Colonic mucosa (tissue), 4 donors: Measurements from ENCODE around the gene NPPA. TPM values are rescaled to one million over a fixed set of nuclear protein-coding genes. Genes with fewer than 3 reads are reported as not detected.

Experiments
- DNase-seq: peaks from one replicate; pipeline ENCODE4 v3.0.0-alpha.2; 2020
- H3K27ac ChIP-seq: fragments of 200-600 bp; one replicate; pipeline ENCODE4 v1.8.0; 2021
- H3K27me3 ChIP-seq: fragments of 200-600 bp; one replicate; pipeline ENCODE4 v1.8.0; 2021
- H3K36me3 ChIP-seq: fragments of 200-600 bp; one replicate; pipeline ENCODE4 v1.8.0; 2021
- H3K4me1 ChIP-seq: fragments of 200-600 bp; one replicate; pipeline ENCODE4 v1.8.0; 2021; ENCODE audit warnings: mild to moderate bottlenecking
- H3K4me3 ChIP-seq: fragments of 200-600 bp; one replicate; pipeline ENCODE4 v1.8.0; 2021
- H3K9ac ChIP-seq, 2 donors: one replicate each; pipeline ENCODE4 v1.7.0; 2013; ENCODE audit warnings: control low read depth in 2 of 2, low read depth in 2 of 2, low read length in 2 of 2
- H3K9me3 ChIP-seq: fragments of 200-600 bp; one replicate; pipeline ENCODE4 v1.8.0; 2021
- intact Hi-C: fragments of 100-400 bp; cut with DNase I; formaldehyde crosslinking; loops from one replicate; pipeline ENCODE4 v1.14.1; 2022
- total RNA-seq, 2 donors: library from RNA; stranded (reverse); fragmentation: NEBNext Ultra II Directional in 1 of 2; extraction: Animal tissue kit (Norgen Biotek cat#: 25700) in 1 of 2; gene quantifications; one replicate each; pipeline ENCODE4 v1.2.1, GENCODE V29; 2021
- TF ChIP-seq, protein P1 (sequence below): fragments of 200-600 bp; IDR thresholded peaks from one replicate; pipeline ENCODE4 v1.8.0; 2022; ENCODE audit warnings: antibody characterized with exemption, mild to moderate bottlenecking
- donor health status: healthy.
- donor health status: DM: no; HTN: no; CAD: no.
- donor health status: DM: no; HTN: no; CAD: no.

The NPPA gene
- total RNA-seq, 2 donors from 2014 or later = 3.1 TPM; not detected in 1

DNA sequence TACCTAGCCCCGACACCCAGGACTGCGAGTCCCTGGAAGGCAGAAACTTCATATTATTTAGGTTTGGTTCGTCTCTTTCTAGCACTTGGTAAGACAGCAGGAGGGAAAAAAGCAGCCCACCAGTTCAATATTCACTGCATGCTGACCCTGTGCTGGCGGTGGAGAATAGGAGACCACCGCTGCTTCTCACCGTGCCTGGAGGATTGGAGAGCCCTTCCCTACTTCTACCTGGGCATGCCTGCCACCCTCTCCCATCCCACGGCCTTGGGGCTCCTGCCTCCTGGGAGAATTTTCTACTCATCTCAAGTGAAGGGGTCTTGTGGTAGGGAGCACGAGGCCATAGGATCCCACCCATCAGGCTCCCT lies 47.2 kb downstream of the NPPA start:
- intact Hi-C loops = no loop called here
- Histone ChIP-seq H3K27me3 (no peaks in the 10 kb centered on the region), H3K9ac (no peak overlapping the region), H3K9me3 (no peaks in the 10 kb centered on the region), H3K4me3 (no peak overlapping the region), H3K36me3 (peaks cover 12% of the 10 kb centered on the region), H3K4me1 (peaks cover 14% of the 10 kb centered on the region), H3K27ac (no peak overlapping the region)
- TF ChIP-seq, protein P1, sequence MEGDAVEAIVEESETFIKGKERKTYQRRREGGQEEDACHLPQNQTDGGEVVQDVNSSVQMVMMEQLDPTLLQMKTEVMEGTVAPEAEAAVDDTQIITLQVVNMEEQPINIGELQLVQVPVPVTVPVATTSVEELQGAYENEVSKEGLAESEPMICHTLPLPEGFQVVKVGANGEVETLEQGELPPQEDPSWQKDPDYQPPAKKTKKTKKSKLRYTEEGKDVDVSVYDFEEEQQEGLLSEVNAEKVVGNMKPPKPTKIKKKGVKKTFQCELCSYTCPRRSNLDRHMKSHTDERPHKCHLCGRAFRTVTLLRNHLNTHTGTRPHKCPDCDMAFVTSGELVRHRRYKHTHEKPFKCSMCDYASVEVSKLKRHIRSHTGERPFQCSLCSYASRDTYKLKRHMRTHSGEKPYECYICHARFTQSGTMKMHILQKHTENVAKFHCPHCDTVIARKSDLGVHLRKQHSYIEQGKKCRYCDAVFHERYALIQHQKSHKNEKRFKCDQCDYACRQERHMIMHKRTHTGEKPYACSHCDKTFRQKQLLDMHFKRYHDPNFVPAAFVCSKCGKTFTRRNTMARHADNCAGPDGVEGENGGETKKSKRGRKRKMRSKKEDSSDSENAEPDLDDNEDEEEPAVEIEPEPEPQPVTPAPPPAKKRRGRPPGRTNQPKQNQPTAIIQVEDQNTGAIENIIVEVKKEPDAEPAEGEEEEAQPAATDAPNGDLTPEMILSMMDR = no peak
- DNase-seq = no peak

DNA sequence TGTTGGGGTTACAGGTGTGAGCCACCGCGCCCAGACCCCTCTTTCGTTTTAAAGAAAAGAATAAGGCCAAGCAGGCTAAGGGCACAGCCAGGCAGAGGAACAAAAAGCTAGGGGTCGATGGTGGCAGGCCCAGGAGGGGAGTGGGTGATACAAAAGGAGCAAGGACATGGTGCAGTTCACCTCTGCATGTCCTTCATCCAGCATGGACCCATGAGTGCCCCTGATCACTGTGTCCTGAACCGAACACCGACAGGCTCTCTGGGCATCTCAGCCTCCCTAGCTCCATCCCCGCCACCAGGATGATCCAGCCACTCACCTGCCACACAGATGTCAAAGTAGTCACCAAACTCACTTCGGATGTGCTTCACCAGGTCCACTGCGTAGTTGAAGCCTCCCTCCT lies 47.7 kb downstream of the NPPA start:
- Histone ChIP-seq H3K36me3 (peaks cover 12% of the 10 kb centered on the region), H3K27me3 (no peaks in the 10 kb centered on the region), H3K4me3 (no peak overlapping the region), H3K4me1 (peaks cover 14% of the 10 kb centered on the region), H3K27ac (no peak overlapping the region), H3K9me3 (no peaks in the 10 kb centered on the region), H3K9ac (no peak overlapping the region)
- DNase-seq = no peak
- intact Hi-C loops = no loop called here
- TF ChIP-seq, protein P1 = no peak

DNA sequence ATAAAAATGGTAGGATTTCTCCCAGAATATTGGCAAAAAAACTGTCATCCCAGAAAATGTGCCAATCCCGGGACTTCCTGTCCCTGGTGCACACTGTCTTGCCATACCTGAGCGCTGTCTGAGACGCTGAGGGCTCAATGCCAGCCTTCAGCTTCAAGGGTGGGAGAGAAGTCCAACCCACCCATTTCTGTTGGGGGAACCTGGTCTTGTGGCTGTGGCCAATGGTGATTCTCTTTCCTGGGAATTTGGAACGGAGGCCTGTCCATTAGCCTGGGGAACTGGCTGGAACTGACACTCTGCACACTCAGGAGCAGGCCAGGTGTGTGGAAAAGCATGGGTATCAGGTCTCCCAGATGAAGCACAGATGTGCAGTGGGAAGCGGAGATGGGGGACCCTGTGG lies 48.5 kb downstream of the NPPA start:
- intact Hi-C loops = no loop called here
- no peak for DNase-seq
- TF ChIP-seq, protein P1 = no peak

DNA sequence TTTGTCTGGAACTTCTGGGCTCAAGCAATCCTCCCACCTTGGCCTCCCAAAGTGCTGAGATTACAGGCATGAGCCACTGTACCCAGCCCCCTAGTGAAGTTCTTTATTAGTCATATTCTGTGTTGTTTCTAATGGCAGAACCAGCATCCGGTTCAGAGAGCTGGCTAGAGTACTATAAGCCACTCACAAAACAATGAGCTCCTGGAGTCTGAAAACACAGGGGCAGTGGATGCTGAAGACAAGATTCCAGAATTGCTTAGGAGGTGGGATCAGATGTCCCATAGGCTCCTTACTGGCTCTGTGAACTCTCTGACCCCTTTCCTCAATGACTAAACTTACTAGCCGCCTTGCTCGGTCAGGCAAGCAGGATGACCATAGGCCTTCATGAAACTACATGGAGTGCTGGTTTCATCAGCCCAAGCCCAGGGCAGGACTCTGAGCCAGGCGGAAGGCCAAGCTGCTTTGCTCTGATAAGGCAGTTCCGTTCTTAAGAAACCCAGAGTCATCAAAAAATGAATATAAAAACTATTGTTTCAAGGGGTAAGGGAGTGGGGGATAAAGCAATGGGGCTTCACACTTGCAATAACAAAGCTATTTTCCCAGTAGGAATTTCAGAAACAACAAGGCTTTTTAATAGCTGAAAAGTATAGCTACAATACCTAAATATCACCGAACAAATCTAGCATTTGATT lies 49.9 kb downstream of the NPPA start:
- TF ChIP-seq, protein P1 = no peak
- H3K36me3 ChIP-seq = peaks cover 12% of the 10 kb centered on the region
- DNase-seq = peak; percentile 27
- H3K9me3 ChIP-seq = no peaks in the 10 kb centered on the region
- intact Hi-C loops = no loop called here
- H3K27me3 ChIP-seq = no peaks in the 10 kb centered on the region
- no peak overlapping the region for H3K4me3 ChIP-seq
- no peaks in the 10 kb centered on the region for H3K4me1 ChIP-seq
- no peak overlapping the region for H3K9ac ChIP-seq
- H3K27ac ChIP-seq = no peak overlapping the region

More for the DNA sequence above, 48.5 kb downstream of the NPPA start:
- H3K9ac ChIP-seq = no peak overlapping the region
- peaks cover 12% of the 10 kb centered on the region for H3K36me3 ChIP-seq
- no peak overlapping the region for H3K4me3 ChIP-seq
- no peaks in the 10 kb centered on the region for H3K27me3 ChIP-seq
- H3K4me1 ChIP-seq = peaks cover 10% of the 10 kb centered on the region
- H3K9me3 ChIP-seq = no peaks in the 10 kb centered on the region
- no peak overlapping the region for H3K27ac ChIP-seq

DNA sequence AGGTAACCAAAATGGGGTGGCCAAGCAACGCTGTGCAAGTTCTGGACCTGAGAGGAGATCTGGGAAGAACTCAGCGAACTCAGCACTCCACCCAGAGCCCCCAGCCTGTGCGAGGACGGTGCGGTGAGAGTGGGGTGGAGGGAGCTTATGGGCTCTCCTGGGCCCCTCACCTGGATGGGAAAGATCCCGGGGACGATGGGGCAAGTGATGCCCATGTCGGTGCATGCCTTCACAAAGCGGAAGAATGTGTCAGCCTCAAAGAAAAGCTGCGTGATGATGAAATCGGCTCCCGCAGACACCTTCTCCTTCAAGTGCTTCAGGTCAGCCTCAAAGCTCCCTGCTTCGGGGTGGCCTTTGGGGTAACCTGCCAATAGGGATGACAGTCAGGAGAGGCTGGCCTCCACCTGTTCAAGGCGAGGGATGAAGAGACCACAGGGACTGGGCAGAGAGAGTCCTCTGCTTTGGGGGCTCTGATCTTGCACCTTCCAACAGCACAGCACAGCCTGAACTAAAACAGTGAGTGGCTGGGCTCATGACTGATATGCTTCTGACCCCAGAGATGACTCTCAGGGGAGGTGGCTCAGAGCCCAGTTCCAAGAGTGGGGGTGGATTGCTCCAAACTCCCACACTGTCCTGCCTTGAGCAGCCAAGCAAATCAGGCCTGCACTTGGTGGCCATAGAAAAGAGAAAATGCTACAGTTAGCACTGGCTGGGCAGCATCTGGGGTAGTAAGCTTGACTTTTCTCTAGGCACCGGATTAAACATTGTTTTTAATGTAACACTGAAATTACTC lies 51.4 kb downstream of the NPPA start:
- Histone ChIP-seq H3K9me3 (no peaks in the 10 kb centered on the region), H3K4me1 (no peaks in the 10 kb centered on the region), H3K27ac (no peak overlapping the region), H3K36me3 (peaks cover 12% of the 10 kb centered on the region), H3K4me3 (no peak overlapping the region), H3K9ac (no peak overlapping the region), H3K27me3 (no peaks in the 10 kb centered on the region)
- intact Hi-C loops = no loop called here
- TF ChIP-seq, protein P1 = no peak
- no peak for DNase-seq

Other genes with a start within 250 kb of the NPPA start
- 1 to 10 TPM; 1.2 TPM for gene FBXO2, start 193.4 kb downstream of the NPPA start, total RNA-seq
- 1 to 10 TPM; 5.3 to 7.5 TPM for gene FBXO44, start 192.9 kb downstream of the NPPA start, total RNA-seq
- gene FBXO6, start 183.6 kb downstream of the NPPA start, total RNA-seq = 10 to 100 TPM in 1 of 2 donors, 1 to 10 TPM in 1; 9.2 to 12.4 TPM
- gene MAD2L2, start 166.6 kb downstream of the NPPA start, total RNA-seq = 10 to 100 TPM in 1 of 2 donors, 1 to 10 TPM in 1; 8.5 to 12.4 TPM
- under 1 TPM; 0.05 TPM for gene DRAXIN, start 156.1 kb downstream of the NPPA start, total RNA-seq
- 10 to 100 TPM; 18.2 to 34.9 TPM for gene AGTRAP, start 111.6 kb downstream of the NPPA start, total RNA-seq
- gene C1orf167, start 85.6 kb downstream of the NPPA start, total RNA-seq = not detected
- gene MTHFR, start 41.8 kb downstream of the NPPA start, total RNA-seq = 10 to 100 TPM; 23.8 to 30.4 TPM
- 10 to 100 TPM in 1 of 2 donors, 1 to 10 TPM in 1; 8.4 to 14.5 TPM for gene CLCN6, start 41.6 kb downstream of the NPPA start, total RNA-seq
- gene NPPB, start 11.2 kb upstream of the NPPA start, total RNA-seq = not detected
- gene KIAA2013, start 78.6 kb upstream of the NPPA start, total RNA-seq = 100 to 1,000 TPM; 110 to 128 TPM
- 10 to 100 TPM; 72.5 to 83.9 TPM for gene PLOD1, start 86.9 kb upstream of the NPPA start, total RNA-seq
- 100 to 1,000 TPM; 102 to 110 TPM for gene MFN2, start 132.7 kb upstream of the NPPA start, total RNA-seq
- 10 to 100 TPM; 13.0 to 31.5 TPM for gene MIIP, start 171.7 kb upstream of the NPPA start, total RNA-seq
- under 1 TPM; 0.16 to 0.47 TPM for gene TNFRSF8, start 215.5 kb upstream of the NPPA start, total RNA-seq